ENCODE results near the gene GALNS.

GRCh38 chr16:88885693-88886280 lies 29.0 kb upstream of the GALNS start:
- TF ChIP-seq CTCF (conservative IDR thresholded peaks at IDR 0.05; ENCODE audit: low read depth in 2 of 2) = no peak
- TF ChIP-seq EZH2 (IDR thresholded peaks at IDR 0.05; ENCODE audit: low read depth, unreplicated experiment) = no peak
- no peak for TF ChIP-seq CREB1 (CRISPR knock-in tag; IDR thresholded peaks at IDR 0.05; ENCODE audit: low read depth)
- no peak for TF ChIP-seq POLR2AphosphoS5 (IDR thresholded peaks at IDR 0.05; ENCODE audit: low read depth)
- TF ChIP-seq ETS1 (IDR thresholded peaks at IDR 0.05) = no peak
- no peak for TF ChIP-seq NANOG (IDR thresholded peaks at IDR 0.05; ENCODE audit: borderline replicate concordance)
- TF ChIP-seq JUNB (IDR thresholded peaks at IDR 0.05; ENCODE audit: unreplicated experiment) = no peak
- no peak for TF ChIP-seq ZNF114 (CRISPR knock-in tag; IDR thresholded peaks at IDR 0.05)
- no peak for TF ChIP-seq EZH2phosphoT487 (IDR thresholded peaks at IDR 0.05; ENCODE audit: unreplicated experiment)
- no peak for TF ChIP-seq ZNF331 (CRISPR knock-in tag; IDR thresholded peaks at IDR 0.05; ENCODE audit: low read depth)
- TF ChIP-seq REST (IDR thresholded peaks at IDR 0.05; ENCODE audit: unreplicated experiment) = no peak

Measured in GM23338 (cell line).